Measurements from ENCODE around the gene LMF1.

- TF ChIP-seq CTCF (IDR thresholded peaks at IDR 0.05): no peak
- no peak for TF ChIP-seq POLR2A (IDR thresholded peaks at IDR 0.05)
These were observed 41.3 kb downstream of the LMF1 start for GRCh38 chr16:929227-930073.
